Measurements from ENCODE around the gene PRRT1. TPM values are rescaled to one million over a fixed set of nuclear protein-coding genes. Genes with fewer than 3 reads are reported as not detected.
"Not testable (repeated sequence)": the region's sequence is repeated elsewhere in the genome, so short reads cannot be mapped to it uniquely, and the experiment has no call there.

Gene PRRT1
- 6.1 TPM for total RNA-seq

- no peak for ATAC-seq
- DNase-seq (ENCODE audit: low spot score) = no peak
- intact Hi-C loops (cut with DNase I) = no loop called here
Measured at GRCh38 chr6:32151863-32152768, at the start of gene PRRT1. PRRT1 (minus strand) TSS chr6:32151939; CDS start chr6:32151827, 112 bp downstream.

- ATAC-seq (no peak), DNase-seq (ENCODE audit: low spot score) (no peak)
- intact Hi-C loops (cut with DNase I) = no loop called here
Measured at GRCh38 chr6:32200711-32201475, 49.2 kb upstream of the PRRT1 start.

GRCh38 chr6:32198866-32199265 is 47.1 kb upstream of the PRRT1 start:
- DNase-seq (ENCODE audit: low spot score) (no peak), ATAC-seq (no peak)
- intact Hi-C loops (cut with DNase I) = no loop called here

- DNase-seq (ENCODE audit: low spot score) (no peak), ATAC-seq (no peak)
- intact Hi-C loops (cut with DNase I) = no loop called here
Measured at GRCh38 chr6:32198345-32198696, 46.6 kb upstream of the PRRT1 start.

- intact Hi-C loops (cut with DNase I) = no loop called here
- DNase-seq (ENCODE audit: low spot score) (no peak), ATAC-seq (no peak)
Measured at GRCh38 chr6:32196682-32197616, 45.2 kb upstream of the PRRT1 start.

GRCh38 chr6:32195902-32196681 is 44.4 kb upstream of the PRRT1 start:
- DNase-seq (ENCODE audit: low spot score) (peak; percentile 99), ATAC-seq (peak; percentile 91)
- intact Hi-C loops (cut with DNase I) = no loop called here

GRCh38 chr6:32195652-32195901 is 43.8 kb upstream of the PRRT1 start:
- ATAC-seq (peak; percentile 88), DNase-seq (ENCODE audit: low spot score) (peak; percentile 100)
- intact Hi-C loops (cut with DNase I) = no loop called here

- ATAC-seq (no peak), DNase-seq (ENCODE audit: low spot score) (no peak)
- intact Hi-C loops (cut with DNase I) = no loop called here
Measured at GRCh38 chr6:32194825-32195651, 43.3 kb upstream of the PRRT1 start.

- ATAC-seq (no peak), DNase-seq (ENCODE audit: low spot score) (no peak)
- intact Hi-C loops (cut with DNase I) = no loop called here
Measured at GRCh38 chr6:32194388-32194787, 42.6 kb upstream of the PRRT1 start.

- intact Hi-C loops (cut with DNase I); ATAC-seq; DNase-seq (ENCODE audit: low spot score): not testable (repeated sequence)
Measured at GRCh38 chr6:32193096-32193495, 41.4 kb upstream of the PRRT1 start.

- intact Hi-C loops (cut with DNase I) = no loop called here
- DNase-seq (ENCODE audit: low spot score) = peak; percentile 80
- ATAC-seq = no peak
Measured at GRCh38 chr6:32192608-32193039, 40.9 kb upstream of the PRRT1 start, which contains the start of gene GPSM3. GPSM3 (minus strand) TSS chr6:32192643; CDS start chr6:32192513, 130 bp downstream.

GRCh38 chr6:32191696-32192607 is 40.2 kb upstream of the PRRT1 start:
- intact Hi-C loops (cut with DNase I) = no loop called here
- ATAC-seq (no peak), DNase-seq (ENCODE audit: low spot score) (no peak)

GRCh38 chr6:32190911-32191677 is 39.4 kb upstream of the PRRT1 start:
- ATAC-seq = no peak

GRCh38 chr6:32190054-32190851 is 38.5 kb upstream of the PRRT1 start, which contains the start of gene PBX2:
PBX2 (minus strand) TSS chr6:32190202; CDS start chr6:32189915, 287 bp downstream.
- DNase-seq (ENCODE audit: low spot score) (peak; percentile 96), ATAC-seq (peak; percentile 84)
- intact Hi-C loops (cut with DNase I) = no loop called here

More at GRCh38 chr6:32190911-32191677, 39.4 kb upstream of the PRRT1 start:
- intact Hi-C loops (cut with DNase I) = no loop called here
- DNase-seq (ENCODE audit: low spot score) = no peak

GRCh38 chr6:32189742-32190053 is 38.0 kb upstream of the PRRT1 start:
- ATAC-seq (peak; percentile 1), DNase-seq (ENCODE audit: low spot score) (no peak)

More at GRCh38 chr6:32189742-32190053, 38.0 kb upstream of the PRRT1 start:
- intact Hi-C loops (cut with DNase I) = no loop called here

All from sciatic nerve (tissue), 2 donors.